OCI-LY1 (cell line): ENCODE results near the gene CCDC142.

ENCODE experiments used
- EZH2 ChIP-seq: fragments of 200-600 bp; sonication (generic), shearing (Covaris generic); IDR thresholded peaks from 2 replicates; pipeline ENCODE4 v1.8.0; 2017; ENCODE audit warnings: borderline replicate concordance, mixed run types, mild to moderate bottlenecking, antibody characterized with exemption, low read length, moderate library complexity, mixed read lengths
- TF ChIP-seq, protein P1 (sequence below): fragments of 200-600 bp; sonication (generic), shearing (Covaris generic); IDR thresholded peaks from 2 replicates; pipeline ENCODE4 v1.5.1; 2017; ENCODE audit warnings: mild to moderate bottlenecking, antibody characterized with exemption, low read length, moderate library complexity, mixed read lengths

DNA sequence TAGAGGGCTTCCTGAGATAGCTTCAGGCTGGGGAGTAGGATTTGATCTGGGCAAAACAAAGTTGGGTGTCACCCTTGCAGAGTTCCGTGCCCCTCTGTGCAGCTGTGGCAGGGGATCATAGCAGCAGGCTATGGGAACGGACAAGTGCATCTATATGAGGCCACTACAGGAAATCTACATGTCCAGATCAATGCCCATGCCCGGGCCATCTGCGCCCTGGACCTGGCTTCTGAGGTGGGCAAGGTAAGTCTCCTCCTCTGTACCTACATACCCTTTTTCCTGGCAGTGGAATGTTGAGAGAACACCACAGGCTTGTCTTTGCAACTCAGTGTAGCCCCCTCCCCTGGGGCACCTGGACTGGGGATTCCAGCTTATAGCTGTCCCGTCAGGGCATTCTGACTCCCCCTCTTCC, 57.8 kb downstream of the CCDC142 start:
- TF ChIP-seq, protein P1, sequence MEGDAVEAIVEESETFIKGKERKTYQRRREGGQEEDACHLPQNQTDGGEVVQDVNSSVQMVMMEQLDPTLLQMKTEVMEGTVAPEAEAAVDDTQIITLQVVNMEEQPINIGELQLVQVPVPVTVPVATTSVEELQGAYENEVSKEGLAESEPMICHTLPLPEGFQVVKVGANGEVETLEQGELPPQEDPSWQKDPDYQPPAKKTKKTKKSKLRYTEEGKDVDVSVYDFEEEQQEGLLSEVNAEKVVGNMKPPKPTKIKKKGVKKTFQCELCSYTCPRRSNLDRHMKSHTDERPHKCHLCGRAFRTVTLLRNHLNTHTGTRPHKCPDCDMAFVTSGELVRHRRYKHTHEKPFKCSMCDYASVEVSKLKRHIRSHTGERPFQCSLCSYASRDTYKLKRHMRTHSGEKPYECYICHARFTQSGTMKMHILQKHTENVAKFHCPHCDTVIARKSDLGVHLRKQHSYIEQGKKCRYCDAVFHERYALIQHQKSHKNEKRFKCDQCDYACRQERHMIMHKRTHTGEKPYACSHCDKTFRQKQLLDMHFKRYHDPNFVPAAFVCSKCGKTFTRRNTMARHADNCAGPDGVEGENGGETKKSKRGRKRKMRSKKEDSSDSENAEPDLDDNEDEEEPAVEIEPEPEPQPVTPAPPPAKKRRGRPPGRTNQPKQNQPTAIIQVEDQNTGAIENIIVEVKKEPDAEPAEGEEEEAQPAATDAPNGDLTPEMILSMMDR: no peak
- no peak for TF ChIP-seq EZH2
